GM19463 (cell line): Measurements from ENCODE around the gene CTAGE9.

Experiments used
- ATAC-seq: cut with Tn5 transposase; IDR thresholded peaks from one replicate; pipeline ENCODE4 v1.9.1; 2021; ENCODE audit warnings: mild to moderate bottlenecking, moderate library complexity; ENCODE audit not compliant: unreplicated experiment

Gene CTAGE9

DNA sequence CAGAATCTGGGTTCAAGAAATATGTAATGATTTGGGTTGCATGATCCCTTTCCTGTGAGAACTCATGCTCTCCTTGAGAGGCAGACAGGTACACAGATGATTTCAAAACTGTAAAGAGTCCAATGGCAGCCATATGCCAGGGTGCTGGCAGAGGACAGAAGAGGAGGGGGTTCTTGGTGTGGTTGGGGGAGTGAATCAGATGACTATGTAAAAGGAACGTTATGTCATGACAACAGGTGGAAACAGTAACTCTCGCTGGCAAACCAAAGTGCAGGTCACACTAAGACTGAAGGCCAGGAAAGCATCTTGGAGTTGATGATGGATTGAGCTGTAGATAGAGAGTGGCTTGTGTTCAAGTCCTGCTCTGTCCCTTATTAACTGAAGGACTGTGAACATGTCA lies 29.9 kb downstream of the CTAGE9 start:
- no peak for ATAC-seq

DNA sequence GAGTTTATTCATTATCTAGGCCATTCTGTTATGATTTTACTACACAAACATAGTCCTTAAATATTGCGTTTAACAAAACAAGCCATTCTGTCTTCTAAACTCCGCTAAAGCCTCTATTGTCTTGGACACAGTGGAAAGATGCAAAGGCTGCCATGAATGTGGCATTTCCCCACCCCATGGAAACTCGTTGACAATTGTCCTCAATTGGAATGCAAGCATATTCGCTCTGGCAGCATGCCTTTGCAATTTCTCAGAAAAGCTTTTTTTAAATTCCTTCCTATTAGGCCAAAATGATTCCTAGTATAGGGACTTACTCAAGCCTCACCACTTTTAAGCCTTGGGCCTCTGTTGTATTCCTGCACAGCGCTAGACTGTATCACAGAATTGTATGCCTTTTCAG lies 32.4 kb downstream of the CTAGE9 start:
- no peak for ATAC-seq

DNA sequence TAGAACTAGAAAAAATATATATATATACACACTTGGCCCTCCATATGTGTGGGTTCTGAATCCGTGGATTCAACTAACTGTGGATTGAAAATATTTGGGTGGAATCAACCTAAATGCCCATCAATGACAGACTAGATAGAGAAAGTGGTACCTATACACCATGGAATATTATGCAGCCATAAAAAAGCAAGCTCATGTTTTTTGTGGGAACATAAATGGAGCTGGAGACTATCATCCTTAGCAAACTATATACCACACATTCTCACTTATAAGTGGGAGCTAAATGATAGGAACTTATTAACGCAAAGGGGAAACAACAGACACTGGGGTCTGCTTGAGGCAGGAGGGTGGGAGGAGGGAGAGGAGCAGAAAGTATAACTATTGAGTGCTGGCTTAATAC lies 37.6 kb downstream of the CTAGE9 start:
- ATAC-seq = no peak

DNA sequence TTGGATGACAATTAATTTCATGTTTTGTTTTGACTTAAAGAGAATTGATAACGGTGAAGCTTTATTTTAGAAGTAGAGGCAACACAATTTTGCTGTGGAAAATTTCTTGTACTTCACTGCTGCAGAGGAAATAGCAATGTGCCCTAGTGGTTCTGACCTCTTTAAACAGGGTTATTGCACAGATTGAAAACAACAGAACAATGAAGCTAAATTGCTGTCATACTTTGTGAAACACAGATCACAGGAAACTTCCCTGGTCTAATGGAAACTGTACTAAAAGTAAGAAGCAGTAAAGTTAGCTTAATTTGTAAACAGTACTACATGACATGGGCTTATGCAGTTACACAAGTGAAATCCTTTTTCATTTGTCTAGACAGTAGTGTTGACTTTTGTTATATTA lies 40.9 kb downstream of the CTAGE9 start:
- ATAC-seq = no peak

DNA sequence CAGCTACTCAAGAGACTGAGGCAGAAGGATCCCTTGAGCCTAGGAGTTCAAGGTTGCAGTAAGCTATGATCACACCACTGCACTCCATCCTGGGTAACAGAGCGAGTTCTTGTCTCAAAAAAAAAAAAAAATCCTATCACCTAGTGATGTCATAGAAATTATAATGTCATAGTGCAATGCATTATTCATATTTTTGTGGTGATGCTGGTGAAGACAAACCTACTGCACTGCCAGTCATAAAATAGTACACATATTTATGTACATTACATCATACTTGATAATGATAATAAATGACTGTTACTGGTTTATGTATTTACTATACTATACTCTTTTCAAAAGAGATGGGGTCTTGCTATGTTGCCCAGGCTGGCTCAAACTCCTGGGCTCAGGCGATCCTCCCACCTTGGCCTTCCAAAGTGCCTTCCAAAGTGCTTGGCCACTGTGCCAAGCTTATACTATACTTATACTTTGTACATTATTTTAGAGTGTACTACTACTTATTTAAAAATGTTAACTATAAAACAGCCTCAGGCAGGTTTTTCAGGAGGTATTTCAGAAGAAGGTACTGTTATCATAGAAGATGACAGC lies 47.1 kb downstream of the CTAGE9 start:
- ATAC-seq = no peak

DNA sequence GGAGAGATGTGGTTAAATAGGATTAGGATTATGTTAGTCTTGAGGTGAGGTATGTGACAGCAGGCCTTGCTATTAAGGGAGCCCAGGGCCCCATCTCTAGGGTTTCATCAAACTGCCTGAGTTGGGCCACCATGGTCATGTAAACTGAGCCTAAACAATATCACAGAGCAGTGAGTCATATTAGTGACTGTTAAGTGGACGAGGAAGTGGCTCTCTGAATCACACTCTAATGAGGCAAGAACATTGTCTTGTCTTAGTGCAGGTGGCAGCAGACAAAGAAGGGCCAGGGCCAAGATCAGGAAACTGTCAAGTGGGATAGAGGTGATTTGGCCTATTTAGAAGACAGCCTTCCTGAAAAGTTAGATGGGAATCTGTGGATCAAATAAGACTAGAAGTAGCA lies 50.6 kb downstream of the CTAGE9 start:
- ATAC-seq = no peak
